K562 (cell line): Measurements from ENCODE around the gene PCMTD2. TPM values are rescaled to one million over a fixed set of nuclear protein-coding genes. Genes with fewer than 3 reads are reported as not detected.

Source experiments
- ATAC-seq: fragments of 200-7000 bp; cut with Tn5 transposase; 3 replicates; pipeline ENCODE4 v1.9.1; 2020; ENCODE audit warnings: moderate library complexity
- BruUV-seq: library from RNA; stranded (reverse); fragments of 400-500 nt; replicated peaks from 2 replicates; lab custom pipeline; 2021; lab: Mats Ljungman, UMichigan
- CTCF ChIA-PET: fragments of 300-600 bp; formaldehyde crosslinking; extraction: SDS; loops from one replicate; lab custom pipeline; 2021; ENCODE audit warnings: low intra/inter-chr PET ratio; lab: Yijun Ruan, JAX
- POLR2A ChIA-PET: fragments of 300-600, 350-650 bp; sonication (Branson Sonifier 250); formaldehyde crosslinking; extraction: SDS; loops from one replicate; lab custom pipeline; 2021; ENCODE audit warnings: antibody characterized with exemption, inconsistent platforms; lab: Yijun Ruan, JAX
- DNase-seq, 4 experiments: peaks; one replicate each; pipeline versions ENCODE4 v3.0.0 to v3.0.0-alpha.2; 2011 to 2018; ENCODE audit warnings: low spot score in 3 of 4, mixed read lengths in 3 of 4; ENCODE audit errors: extremely low read depth in 1 of 4
- FAIRE-seq: peaks from 2 replicates; lab custom pipeline; 2011; peaks lifted over from hg19 to GRCh38; lab: Jason Lieb, UNC
- H2AFZ ChIP-seq: 2 replicates; pipeline ENCODE4 v1.6.0; 2011; ENCODE audit warnings: low read depth, low read length, control low read depth, inconsistent platforms
- H3K27ac ChIP-seq: fragments of 200-600 bp; 3 replicates; pipeline ENCODE4 v1.8.0; 2011; ENCODE audit warnings: low read depth, mild to moderate bottlenecking, control low read depth, inconsistent platforms, low read length, moderate library complexity, mixed read lengths; ENCODE audit errors: extremely low read depth
- H3K27me3 ChIP-seq, 2 experiments: fragments of 300-600 bp in 1 of 2; 2 replicates in 1 of 2; 3 replicates in 1 of 2; pipeline versions ENCODE4 v1.6.0 to v1.8.0; 2011; ENCODE audit warnings: inconsistent platforms in 2 of 2, low read length in 2 of 2, mild to moderate bottlenecking in 1 of 2, mixed read lengths in 1 of 2, moderate library complexity in 1 of 2; ENCODE audit not compliant: control insufficient read depth in 2 of 2, insufficient read depth in 2 of 2
- H3K36me3 ChIP-seq: fragments of 300-600 bp; 3 replicates; pipeline ENCODE4 v1.8.0; 2011; ENCODE audit warnings: mild to moderate bottlenecking, low read length, inconsistent platforms; ENCODE audit not compliant: control insufficient read depth, insufficient read depth
- H3K4me1 ChIP-seq, 2 experiments: fragments of 200-600 bp in 1 of 2; replicated peaks in 1 of 2; 2 replicates in 1 of 2; 3 replicates in 1 of 2; pipeline versions ENCODE4 v1.5.1 to v1.8.0; 2011; ENCODE audit warnings: inconsistent platforms in 2 of 2, low read length in 2 of 2, mild to moderate bottlenecking in 1 of 2, mixed read lengths in 1 of 2, moderate library complexity in 1 of 2; ENCODE audit not compliant: control insufficient read depth in 2 of 2, insufficient read depth in 2 of 2
- H3K4me2 ChIP-seq: 2 replicates; pipeline ENCODE4 v1.6.1; 2011; ENCODE audit warnings: low read length, control low read depth, inconsistent platforms, mixed read lengths; ENCODE audit not compliant: insufficient read depth
- H3K4me3 ChIP-seq: fragments of 200-600 bp; sonication (generic), shearing (Covaris generic); 2 replicates; pipeline ENCODE4 v1.5.1; 2016; ENCODE audit warnings: control low read depth, inconsistent platforms
- H3K79me2 ChIP-seq: fragments of 200-600 bp; 3 replicates; pipeline ENCODE4 v1.8.0; 2011; ENCODE audit warnings: low read length, inconsistent platforms; ENCODE audit not compliant: control insufficient read depth, insufficient read depth
- H3K9ac ChIP-seq, 2 experiments: 2 replicates each; pipeline versions ENCODE4 v1.6.0 to v1.6.1; 2011; ENCODE audit warnings: low read depth in 2 of 2, low read length in 2 of 2, control low read depth in 1 of 2, inconsistent platforms in 1 of 2, mild to moderate bottlenecking in 1 of 2, mixed read lengths in 1 of 2; ENCODE audit not compliant: insufficient read depth in 1 of 2
- H3K9me1 ChIP-seq: one replicate; pipeline ENCODE4 v1.6.0; 2011; ENCODE audit warnings: inconsistent platforms, mild to moderate bottlenecking, low read length, moderate library complexity; ENCODE audit not compliant: control insufficient read depth, insufficient read depth
- H3K9me3 ChIP-seq: replicated peaks from 2 replicates; pipeline ENCODE4 v1.5.1; 2011; ENCODE audit warnings: low read depth, low read length, inconsistent platforms; ENCODE audit not compliant: control insufficient read depth, insufficient read depth
- H4K20me1 ChIP-seq: replicated peaks from 2 replicates; pipeline ENCODE4 v1.6.1; 2011; ENCODE audit warnings: low read length, inconsistent platforms, mixed read lengths; ENCODE audit not compliant: control insufficient read depth, insufficient read depth
- DNMT1 ChIP-seq: fragments of 450-650 bp; IDR thresholded peaks from 2 replicates; pipeline ENCODE4 v1.6.1; 2016; ENCODE audit warnings: antibody characterized with exemption, mild to moderate bottlenecking
- GTF2A2 ChIP-seq: IDR thresholded peaks from 2 replicates; pipeline ENCODE4 v1.6.1; 2016; ENCODE audit warnings: mild to moderate bottlenecking, missing genetic modification characterization, missing compliant biosample characterization
- HCFC1 ChIP-seq: IDR thresholded peaks from 2 replicates; pipeline ENCODE4 v1.6.1; 2012; ENCODE audit warnings: low read depth, low read length, improper control_type of control experiment
- JUND ChIP-seq, 2 experiments: IDR thresholded peaks; 2 replicates in 1 of 2; 3 replicates in 1 of 2; pipeline ENCODE4 v1.6.1; 2011; ENCODE audit warnings: borderline replicate concordance in 2 of 2, low read depth in 2 of 2, low read length in 2 of 2, improper control_type of control experiment in 1 of 2, missing biosample characterization in 1 of 2, missing genetic modification characterization in 1 of 2, missing genetic modification reagents in 1 of 2
- MCM2 ChIP-seq: fragments of 450-650 bp; IDR thresholded peaks from 2 replicates; pipeline ENCODE4 v1.6.1; 2017; ENCODE audit warnings: low read depth, mild to moderate bottlenecking
- MEF2D ChIP-seq: conservative IDR thresholded peaks from 2 replicates; pipeline ENCODE4 v1.6.1; 2016; ENCODE audit warnings: low read depth, missing genetic modification characterization, missing compliant biosample characterization
- MLX ChIP-seq, 2 experiments: fragments of 450-650 bp in 1 of 2; sonication (generic) in 1 of 2; formaldehyde crosslinking; conservative IDR thresholded peaks; 2 replicates each; pipeline versions ENCODE4 v1.4.0 to v1.8.1; 2020 to 2022; ENCODE audit warnings: mild to moderate bottlenecking in 1 of 2, missing genetic modification reagents in 1 of 2
- TCF7L2 ChIP-seq: fragments of 150-350 bp; IDR thresholded peaks from 2 replicates; pipeline ENCODE4 v1.6.1; 2016; ENCODE audit warnings: low read depth, mild to moderate bottlenecking, low read length, moderate library complexity
- TSHZ1 ChIP-seq: fragments of 250-450 bp; sonication (Bioruptor Pico); IDR thresholded peaks from 2 replicates; pipeline ENCODE4 v1.4.0; 2020; ENCODE audit warnings: mild to moderate bottlenecking, moderate library complexity
- ZNF175 ChIP-seq: fragments of 200-800 bp; sonication (Bioruptor generic); IDR thresholded peaks from 2 replicates; pipeline ENCODE4 v1.6.1; 2016; ENCODE audit warnings: low read depth, mild to moderate bottlenecking, missing genetic modification characterization, missing compliant biosample characterization
- ZNF232 ChIP-seq: sonication (generic); formaldehyde crosslinking; IDR thresholded peaks from 2 replicates; pipeline ENCODE4 v1.8.0; 2022; ENCODE audit warnings: mild to moderate bottlenecking, missing genetic modification reagents
- ZNF764 ChIP-seq: fragments of 250-450 bp; sonication (Bioruptor Pico); IDR thresholded peaks from 2 replicates; pipeline ENCODE4 v1.4.0; 2020; ENCODE audit warnings: low read depth, mild to moderate bottlenecking, moderate library complexity
- WGBS: fragments of 100-300 bp; shearing (Covaris generic); methylation state at CpG from one replicate; pipeline ENCODE4 v1.1.6; 2016; ENCODE audit warnings: low coverage, mixed read lengths; ENCODE audit not compliant: insufficient coverage; ENCODE audit errors: missing lambda C conversion rate; 5-methylcytosine and 5-hydroxymethylcytosine counted together
- in situ Hi-C: fragments of 300-500 bp; cut with MboI; formaldehyde crosslinking; loops from 4 replicates; pipeline ENCODE4 v1.15.0; 2018; ENCODE audit warnings: inconsistent platforms, mixed read lengths
- intact Hi-C: fragments of 100-400 bp; cut with micrococcal nuclease; formaldehyde crosslinking; loops from 2 replicates; pipeline ENCODE4 v1.14.2; 2022
- polyA plus RNA-seq, 8 experiments: library from polyadenylated mRNA; depleted of rRNA in 4 of 8; stranded (reverse) in 5 of 8; unstranded in 3 of 8; fragments of >200 nt; fragmentation: Nextera tagmentation in 2 of 8; fragmentation: Illumina TruSeq in 1 of 8; extraction: Ambion mirVana in 2 of 8; extraction: Trizol in 1 of 8; gene quantifications; 2 replicates each; pipeline versions ENCODE4 v1.2.1 to v1.2.3, GENCODE V29; 2011 to 2014; ENCODE audit warnings: inconsistent platforms in 1 of 8, missing spikeins in 1 of 8
- total RNA-seq, 7 experiments: library from RNA; depleted of rRNA in 6 of 7; stranded (reverse); fragments of >200 nt in 6 of 7; fragmentation: Illumina TruSeq in 2 of 7; extraction: Trizol in 2 of 7; gene quantifications; 2 replicates each; pipeline versions ENCODE4 v1.2.1 to v1.2.3, GENCODE V29; 2011 to 2021; ENCODE audit warnings: low replicate concordance in 1 of 7
- TF ChIP-seq, protein P1 (sequence below): sonication (generic); IDR thresholded peaks from 2 replicates; pipeline ENCODE4 v1.6.1; 2016
- TF ChIP-seq, protein P2 (sequence below): sonication (generic); formaldehyde crosslinking; IDR thresholded peaks from 2 replicates; pipeline ENCODE4 v1.8.0; 2022; ENCODE audit warnings: mild to moderate bottlenecking, missing genetic modification reagents, borderline replicate concordance

Gene PCMTD2
- total and polyA plus RNA-seq, 9 of the 15 experiments (the other 6 are each of a cell fraction or from before 2014, with no cell fraction given) = 11.3 to 49.3 (median 28.4) TPM

DNA sequence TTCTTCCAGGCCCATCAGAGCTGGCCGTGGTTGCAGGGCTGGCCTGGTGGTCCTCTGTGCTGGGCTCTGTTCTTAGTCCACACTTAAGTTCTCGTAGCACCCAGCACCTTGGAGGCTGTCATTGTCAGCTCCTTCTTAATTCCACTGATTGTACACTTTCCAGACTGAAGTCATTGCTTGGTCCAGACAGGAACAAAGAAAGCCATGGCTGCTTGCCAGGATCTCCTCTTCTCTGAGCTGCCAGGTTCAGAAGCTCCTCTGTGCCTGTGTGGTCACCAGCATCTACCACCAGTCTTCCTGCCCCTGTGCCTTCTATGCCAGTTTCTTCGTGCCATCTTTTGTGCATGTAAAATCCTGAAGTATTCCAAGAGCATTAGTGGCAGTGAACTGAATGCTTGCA is 39.5 kb upstream of the PCMTD2 start:
- Histone ChIP-seq H4K20me1 (peaks cover 7% of the 10 kb centered on the region), H3K27me3 (peaks cover 28 to 60% of the 10 kb centered on the region in 2 experiments), H3K79me2 (no peaks in the 10 kb centered on the region), H3K4me2 (no peak overlapping the region), H3K27ac (no peak overlapping the region), H2AFZ (no peak overlapping the region), H3K9me3 (no peaks in the 10 kb centered on the region), H3K9ac (no peak overlapping the region), H3K4me1 (peaks cover 30 to 48% of the 10 kb centered on the region in 2 experiments; a peak in 4 of 5 replicates), H3K4me3 (no peak overlapping the region), H3K36me3 (no peaks in the 10 kb centered on the region), H3K9me1 (no peaks in the 10 kb centered on the region)
- FAIRE-seq = no peak
- ChIA-PET CTCF (no interaction called here), POLR2A (interaction anchor here (1.0 to 1.3 kb wide), 2 partner anchors 12 to 18 kb away, joined by 3 read pairs; no protein-coding TSS in a partner anchor)
- in situ Hi-C loops (no loop called here), intact Hi-C loops (no loop called here)
- no peak for DNase-seq
- TF ChIP-seq TSHZ1 = no peak
- no peak for TF ChIP-seq JUND (IDR thresholded peaks at IDR 0.05; ENCODE audit: borderline replicate concordance, low read depth, low read length)
- no peak for TF ChIP-seq JUND (tag; IDR thresholded peaks at IDR 0.05; ENCODE audit: borderline replicate concordance, low read depth, low read length)
- no peak for TF ChIP-seq ZNF764
- TF ChIP-seq, protein P1, sequence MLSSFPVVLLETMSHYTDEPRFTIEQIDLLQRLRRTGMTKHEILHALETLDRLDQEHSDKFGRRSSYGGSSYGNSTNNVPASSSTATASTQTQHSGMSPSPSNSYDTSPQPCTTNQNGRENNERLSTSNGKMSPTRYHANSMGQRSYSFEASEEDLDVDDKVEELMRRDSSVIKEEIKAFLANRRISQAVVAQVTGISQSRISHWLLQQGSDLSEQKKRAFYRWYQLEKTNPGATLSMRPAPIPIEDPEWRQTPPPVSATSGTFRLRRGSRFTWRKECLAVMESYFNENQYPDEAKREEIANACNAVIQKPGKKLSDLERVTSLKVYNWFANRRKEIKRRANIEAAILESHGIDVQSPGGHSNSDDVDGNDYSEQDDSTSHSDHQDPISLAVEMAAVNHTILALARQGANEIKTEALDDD = no peak
- TF ChIP-seq HCFC1 = no peak
- TF ChIP-seq, protein P2, sequence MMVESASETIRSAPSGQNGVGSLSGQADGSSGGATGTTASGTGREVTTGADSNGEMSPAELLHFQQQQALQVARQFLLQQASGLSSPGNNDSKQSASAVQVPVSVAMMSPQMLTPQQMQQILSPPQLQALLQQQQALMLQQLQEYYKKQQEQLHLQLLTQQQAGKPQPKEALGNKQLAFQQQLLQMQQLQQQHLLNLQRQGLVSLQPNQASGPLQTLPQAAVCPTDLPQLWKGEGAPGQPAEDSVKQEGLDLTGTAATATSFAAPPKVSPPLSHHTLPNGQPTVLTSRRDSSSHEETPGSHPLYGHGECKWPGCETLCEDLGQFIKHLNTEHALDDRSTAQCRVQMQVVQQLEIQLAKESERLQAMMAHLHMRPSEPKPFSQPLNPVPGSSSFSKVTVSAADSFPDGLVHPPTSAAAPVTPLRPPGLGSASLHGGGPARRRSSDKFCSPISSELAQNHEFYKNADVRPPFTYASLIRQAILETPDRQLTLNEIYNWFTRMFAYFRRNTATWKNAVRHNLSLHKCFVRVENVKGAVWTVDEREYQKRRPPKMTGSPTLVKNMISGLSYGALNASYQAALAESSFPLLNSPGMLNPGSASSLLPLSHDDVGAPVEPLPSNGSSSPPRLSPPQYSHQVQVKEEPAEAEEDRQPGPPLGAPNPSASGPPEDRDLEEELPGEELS (CRISPR knock-in tag) = no peak
- TF ChIP-seq MEF2D (tag) = no peak
- TF ChIP-seq TCF7L2 = no peak
- TF ChIP-seq DNMT1 = no peak
- TF ChIP-seq ZNF232 (CRISPR knock-in tag) = no peak
- TF ChIP-seq MLX (CRISPR knock-in tag; conservative IDR thresholded peaks at IDR 0.05) = no peak
- TF ChIP-seq ZNF175 (CRISPR knock-in tag) = no peak
- TF ChIP-seq MCM2 = no peak
- no peak for TF ChIP-seq GTF2A2 (tag)
- WGBS = 6% methylated on average over 3 of the region's 3 CpGs
- BruUV-seq = no TSS peak
- no peak for ATAC-seq
